ENCODE results near the gene TGFBR3. TPM values are rescaled to one million over a fixed set of nuclear protein-coding genes. Genes with fewer than 3 reads are reported as not detected.

The TGFBR3 gene
- total and polyA plus RNA-seq, 7 donors, result 1.2 to 170 (median 92.2) TPM

- Histone ChIP-seq H3K4me1 (peaks cover 0 to 16% (median 5%) of the 10 kb centered on the region in 4 donors), H3K27ac (peak overlapping the region in 1 of 4 donors; percentile 68), H3K9me3 (no peaks in the 10 kb centered on the region), H3K4me3 (no peak overlapping the region), H3K27me3 (no peaks in the 10 kb centered on the region), H3K36me3 (no peaks in the 10 kb centered on the region)
- no peak for TF ChIP-seq CTCF (IDR thresholded peaks at IDR 0.05)
- TF ChIP-seq EP300 (IDR thresholded peaks at IDR 0.05), result no peak
- no peak for TF ChIP-seq POLR2A (IDR thresholded peaks at IDR 0.05)
- no peak for TF ChIP-seq POLR2AphosphoS5 (IDR thresholded peaks at IDR 0.05)
- WGBS, 2 donors, result 94 to 95% methylated on average over 4 of the region's 4 CpGs
- intact Hi-C loops (cut with DNase I), result no loop called here
- DNase-seq, result no peak
These were observed 115.2 kb downstream of the TGFBR3 start for GRCh38 chr1:91770667-91771268.

GRCh38 chr1:91769742-91770141 is 116.2 kb downstream of the TGFBR3 start:
- no peak for DNase-seq
- no peaks in the 10 kb centered on the region for H3K9me3 ChIP-seq
- intact Hi-C loops (cut with DNase I), result no loop called here
- peak overlapping the region in 3 of 4 donors; percentile 17 to 68 (median 31) for H3K27ac ChIP-seq
- WGBS, 2 donors, result 84 to 96% methylated on average over 5 of the region's 5 CpGs
- peaks cover 0 to 5% (median 0%) of the 10 kb centered on the region in 4 donors for H3K36me3 ChIP-seq
- no peaks in the 10 kb centered on the region for H3K27me3 ChIP-seq
- no peak overlapping the region for H3K4me3 ChIP-seq
- peaks cover 0 to 12% (median 5%) of the 10 kb centered on the region in 4 donors for H3K4me1 ChIP-seq
- TF ChIP-seq POLR2A (IDR thresholded peaks at IDR 0.05) (no peak), POLR2AphosphoS5 (IDR thresholded peaks at IDR 0.05) (no peak), EP300 (IDR thresholded peaks at IDR 0.05) (no peak), CTCF (IDR thresholded peaks at IDR 0.05) (no peak)

GRCh38 chr1:91768786-91769725 is 116.9 kb downstream of the TGFBR3 start:
- Histone ChIP-seq H3K9me3 (no peaks in the 10 kb centered on the region), H3K36me3 (peaks cover 0 to 6% (median 0%) of the 10 kb centered on the region in 4 donors), H3K4me1 (peaks cover 0 to 12% (median 5%) of the 10 kb centered on the region in 4 donors), H3K27me3 (no peaks in the 10 kb centered on the region), H3K4me3 (no peak overlapping the region), H3K27ac (peak overlapping the region in 3 of 4 donors; percentile 6 to 68 (median 31))
- no peak for DNase-seq
- TF ChIP-seq CTCF (IDR thresholded peaks at IDR 0.05), result no peak
- no peak for TF ChIP-seq POLR2AphosphoS5 (IDR thresholded peaks at IDR 0.05)
- no peak for TF ChIP-seq EP300 (IDR thresholded peaks at IDR 0.05)
- TF ChIP-seq POLR2A (IDR thresholded peaks at IDR 0.05), result no peak
- 81 to 86% methylated on average over 9 of the region's 9 CpGs for WGBS, 2 donors
- intact Hi-C loops (cut with DNase I), result no loop called here

GRCh38 chr1:91768120-91768519 is 117.8 kb downstream of the TGFBR3 start:
- Histone ChIP-seq H3K4me3 (no peak overlapping the region), H3K36me3 (peaks cover 0 to 6% (median 0%) of the 10 kb centered on the region in 4 donors), H3K9me3 (no peaks in the 10 kb centered on the region), H3K27ac (peak overlapping the region in 1 of 4 donors; percentile 68), H3K4me1 (peaks cover 0 to 12% (median 5%) of the 10 kb centered on the region in 4 donors), H3K27me3 (no peaks in the 10 kb centered on the region)
- intact Hi-C loops (cut with DNase I), result no loop called here
- DNase-seq, result no peak
- no peak for TF ChIP-seq EP300 (IDR thresholded peaks at IDR 0.05)
- TF ChIP-seq POLR2AphosphoS5 (IDR thresholded peaks at IDR 0.05), result no peak
- TF ChIP-seq CTCF (IDR thresholded peaks at IDR 0.05), result no peak
- TF ChIP-seq POLR2A (IDR thresholded peaks at IDR 0.05), result no peak
- 96 to 97% methylated on average over 4 of the region's 4 CpGs for WGBS, 2 donors
